ENCODE results near the gene NPC1. TPM values are rescaled to one million over a fixed set of nuclear protein-coding genes. Genes with fewer than 3 reads are reported as not detected.
"Not testable (repeated sequence)": the region's sequence is repeated elsewhere in the genome, so short reads cannot be mapped to it uniquely, and the experiment has no call there.

Gene NPC1
- total RNA-seq, 1 experiment from 2014 or later: 92.7 TPM

GRCh38 chr18:23560186-23560585 lies 26.1 kb downstream of the NPC1 start:
- Histone ChIP-seq H3K36me3 (ENCODE audit: control insufficient read depth, insufficient read depth, low read length) (peaks cover 4% of the 10 kb centered on the region; the same call in 1 of the 2 replicates), H3K9me3 (ENCODE audit: control insufficient read depth, insufficient read depth, low read depth, low read length) (no peaks in the 10 kb centered on the region), H3K27ac (ENCODE audit: low read length) (no peak overlapping the region), H3K27me3 (ENCODE audit: control insufficient read depth, insufficient read depth, low read length) (no peaks in the 10 kb centered on the region), H3K4me1 (ENCODE audit: control insufficient read depth, insufficient read depth, low read length) (no peaks in the 10 kb centered on the region; the same call in none of the 2 replicates), H3K4me3 (ENCODE audit: low read depth in 2 of 2, low read length in 2 of 2) (no peak overlapping the region)
- ChIA-PET POLR2A (no interaction called here), CTCF (interaction anchor here (0.6 kb wide), 1 partner anchor 849 kb away, joined by 3 read pairs; no protein-coding TSS in a partner anchor)
- TF ChIP-seq TCF7L2 (IDR thresholded peaks at IDR 0.05; ENCODE audit: low read depth, low read length): no peak
- no peak for TF ChIP-seq REST (IDR thresholded peaks at IDR 0.05; ENCODE audit: insufficient read depth in 1 of 2, low read depth in 2 of 2, low read length in 1 of 2)
- no peak for TF ChIP-seq SIN3A (IDR thresholded peaks at IDR 0.05; ENCODE audit: borderline replicate concordance, insufficient read depth, low read depth, low read length)
- TF ChIP-seq CTCF (IDR thresholded peaks at IDR 0.05): no peak
- no peak for TF ChIP-seq POLR2AphosphoS5 (IDR thresholded peaks at IDR 0.05; ENCODE audit: low read depth, low read length)
- BruUV-seq (replicated peaks): no TSS peak
- in situ Hi-C loops (cut with HindIII; ENCODE audit: low pct_unique_long_range_greater_than_20kb, low sequenced_read_pairs) (no loop called here), intact Hi-C loops (cut with micrococcal nuclease; ENCODE audit: unreplicated experiment) (no loop called here)
- no peak for ATAC-seq
- DNase-seq (ENCODE audit: low read depth, low spot score): no peak

DNA sequence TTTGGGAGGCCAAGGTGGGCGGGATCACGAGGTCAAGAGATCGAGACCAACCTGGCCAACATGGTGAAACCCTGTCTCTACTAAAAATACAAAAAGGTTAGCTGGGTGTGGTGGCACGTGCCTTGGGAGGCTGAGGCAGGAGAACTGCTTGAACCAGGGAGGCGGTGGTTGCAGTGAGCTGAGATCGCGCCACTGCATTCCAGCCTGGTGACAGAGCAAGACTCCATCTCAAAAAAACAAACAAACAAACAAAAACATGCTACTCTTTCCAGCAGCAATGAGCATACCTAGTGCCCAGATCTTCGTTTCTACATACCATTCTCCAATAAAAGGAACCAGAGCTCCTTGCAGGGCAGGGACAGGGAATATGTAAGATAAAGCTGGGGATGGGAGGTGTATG lies 28.8 kb downstream of the NPC1 start:
- DNase-seq (ENCODE audit: low read depth, low spot score) (peak; percentile 7), ATAC-seq (peak; percentile 83)
- H3K27ac ChIP-seq (ENCODE audit: low read length); H3K9me3 ChIP-seq (ENCODE audit: control insufficient read depth, insufficient read depth, low read depth, low read length); H3K4me3 ChIP-seq (ENCODE audit: low read depth in 2 of 2, low read length in 2 of 2); BruUV-seq (replicated peaks); in situ Hi-C loops (cut with HindIII; ENCODE audit: low pct_unique_long_range_greater_than_20kb, low sequenced_read_pairs); H3K27me3 ChIP-seq (ENCODE audit: control insufficient read depth, insufficient read depth, low read length); POLR2A ChIA-PET; H3K4me1 ChIP-seq (ENCODE audit: control insufficient read depth, insufficient read depth, low read length); intact Hi-C loops (cut with micrococcal nuclease; ENCODE audit: unreplicated experiment); H3K36me3 ChIP-seq (ENCODE audit: control insufficient read depth, insufficient read depth, low read length); CTCF ChIA-PET: not testable (repeated sequence)

- intact Hi-C loops (cut with micrococcal nuclease; ENCODE audit: unreplicated experiment): no loop called here
- in situ Hi-C loops (cut with HindIII; ENCODE audit: low pct_unique_long_range_greater_than_20kb, low sequenced_read_pairs): no loop called here
- Histone ChIP-seq H3K27me3 (ENCODE audit: control insufficient read depth, insufficient read depth, low read length) (no peaks in the 10 kb centered on the region), H3K4me3 (ENCODE audit: low read depth in 2 of 2, low read length in 2 of 2) (no peak overlapping the region), H3K36me3 (ENCODE audit: control insufficient read depth, insufficient read depth, low read length) (peaks cover 4% of the 10 kb centered on the region; the same call in 1 of the 2 replicates), H3K27ac (ENCODE audit: low read length) (no peak overlapping the region), H3K9me3 (ENCODE audit: control insufficient read depth, insufficient read depth, low read depth, low read length) (no peaks in the 10 kb centered on the region), H3K4me1 (ENCODE audit: control insufficient read depth, insufficient read depth, low read length) (no peaks in the 10 kb centered on the region; the same call in none of the 2 replicates)
- no TSS peak for BruUV-seq (replicated peaks)
- TF ChIP-seq CTCF (IDR thresholded peaks at IDR 0.05) (no peak), SIN3A (IDR thresholded peaks at IDR 0.05; ENCODE audit: borderline replicate concordance, insufficient read depth, low read depth, low read length) (no peak), POLR2AphosphoS5 (IDR thresholded peaks at IDR 0.05; ENCODE audit: low read depth, low read length) (no peak), REST (IDR thresholded peaks at IDR 0.05; ENCODE audit: insufficient read depth in 1 of 2, low read depth in 2 of 2, low read length in 1 of 2) (no peak), TCF7L2 (IDR thresholded peaks at IDR 0.05; ENCODE audit: low read depth, low read length) (no peak)
- no peak for DNase-seq (ENCODE audit: low read depth, low spot score)
- no peak for ATAC-seq
- ChIA-PET CTCF (no interaction called here), POLR2A (no interaction called here)
Measured at GRCh38 chr18:23556145-23556780, 30.0 kb downstream of the NPC1 start.

Data from Panc1 (cell line).